Mesenchymal stem cell (in vitro differentiated cells and primary cell): ENCODE data around the gene KCNJ1.

Source experiments
- DNase-seq: peaks from one replicate; pipeline ENCODE4 v3.0.0-alpha.2; 2013
- H2AFZ ChIP-seq: one replicate; pipeline ENCODE4 v1.6.1; 2013; ENCODE audit warnings: low read depth, mild to moderate bottlenecking, control low read depth, inconsistent platforms, low read length, moderate library complexity
- H2AK5ac ChIP-seq: 2 replicates; pipeline ENCODE4 v1.6.1; 2013; ENCODE audit warnings: low read length, moderate library complexity, mild to moderate bottlenecking, inconsistent platforms; ENCODE audit not compliant: severe bottlenecking
- H2BK120ac ChIP-seq: one replicate; pipeline ENCODE4 v1.6.1; 2013; ENCODE audit warnings: low read depth, mild to moderate bottlenecking, inconsistent platforms, low read length, moderate library complexity
- H2BK12ac ChIP-seq, 2 experiments: one replicate each; pipeline ENCODE4 v1.6.1; 2013; ENCODE audit warnings: inconsistent platforms in 2 of 2, low read length in 2 of 2, mild to moderate bottlenecking in 2 of 2, moderate library complexity in 2 of 2, control low read depth in 1 of 2
- H2BK15ac ChIP-seq: one replicate; pipeline ENCODE4 v1.6.1; 2013; ENCODE audit warnings: mild to moderate bottlenecking, low read depth, inconsistent platforms; ENCODE audit not compliant: poor library complexity, severe bottlenecking
- H2BK5ac ChIP-seq: 2 replicates; pipeline ENCODE4 v1.6.1; 2013; ENCODE audit warnings: low read depth, mild to moderate bottlenecking, low read length, control low read depth, inconsistent platforms; ENCODE audit not compliant: poor library complexity, severe bottlenecking
- H3K14ac ChIP-seq, 2 experiments: one replicate each; pipeline ENCODE4 v1.6.1; 2013; ENCODE audit warnings: inconsistent platforms in 2 of 2, low read length in 2 of 2, control low read depth in 1 of 2, mild to moderate bottlenecking in 1 of 2, moderate library complexity in 1 of 2
- H3K18ac ChIP-seq, 2 experiments: one replicate each; pipeline ENCODE4 v1.6.1; 2013; ENCODE audit warnings: inconsistent platforms in 2 of 2, low read length in 2 of 2, control low read depth in 1 of 2, low read depth in 1 of 2, mild to moderate bottlenecking in 1 of 2
- H3K23ac ChIP-seq, 2 experiments: one replicate each; pipeline ENCODE4 v1.6.1; 2013; ENCODE audit warnings: inconsistent platforms in 2 of 2, low read length in 2 of 2, mild to moderate bottlenecking in 2 of 2, moderate library complexity in 2 of 2, control low read depth in 1 of 2
- H3K27ac ChIP-seq: 2 replicates; pipeline ENCODE4 v1.5.1; 2013; ENCODE audit warnings: mild to moderate bottlenecking, moderate library complexity, low read length, control low read depth, inconsistent platforms; ENCODE audit not compliant: poor library complexity, severe bottlenecking
- H3K27me3 ChIP-seq, 2 experiments: 2 replicates each; pipeline versions ENCODE4 v1.6.1 to v1.7.0; 2013; ENCODE audit warnings: low read length in 2 of 2, mild to moderate bottlenecking in 2 of 2, moderate library complexity in 2 of 2, control low read depth in 1 of 2, inconsistent platforms in 1 of 2; ENCODE audit not compliant: control insufficient read depth in 1 of 2, insufficient read depth in 1 of 2
- H3K36me3 ChIP-seq, 2 experiments: 2 replicates each; pipeline versions ENCODE4 v1.6.1 to v1.7.0; 2013; ENCODE audit warnings: low read length in 2 of 2, control low read depth in 1 of 2, inconsistent platforms in 1 of 2, low read depth in 1 of 2, mild to moderate bottlenecking in 1 of 2; ENCODE audit not compliant: insufficient read depth in 2 of 2, control insufficient read depth in 1 of 2
- H3K4ac ChIP-seq, 2 experiments: one replicate each; pipeline ENCODE4 v1.6.1; 2013; ENCODE audit warnings: inconsistent platforms in 2 of 2, low read length in 2 of 2, mild to moderate bottlenecking in 2 of 2, moderate library complexity in 2 of 2, control low read depth in 1 of 2, low read depth in 1 of 2
- H3K4me1 ChIP-seq: 2 replicates; pipeline ENCODE4 v1.6.1; 2013; ENCODE audit warnings: low read depth, low read length, control low read depth; ENCODE audit not compliant: control insufficient read depth, insufficient read depth
- H3K4me2 ChIP-seq: 2 replicates; pipeline ENCODE4 v1.6.1; 2013; ENCODE audit warnings: low read length, mild to moderate bottlenecking, inconsistent platforms; ENCODE audit not compliant: poor library complexity, severe bottlenecking
- H3K4me3 ChIP-seq, 2 experiments: 2 replicates each; pipeline versions ENCODE4 v1.5.1 to v1.7.0; 2013; ENCODE audit warnings: low read length in 2 of 2, mild to moderate bottlenecking in 2 of 2, control low read depth in 1 of 2, low read depth in 1 of 2; ENCODE audit not compliant: insufficient read depth in 1 of 2
- H3K79me1 ChIP-seq: replicated peaks from 2 replicates; pipeline ENCODE4 v1.6.1; 2013; ENCODE audit warnings: mild to moderate bottlenecking, control low read depth, low read length, inconsistent platforms; ENCODE audit not compliant: poor library complexity, severe bottlenecking
- H3K9ac ChIP-seq: 2 replicates; pipeline ENCODE4 v1.7.0; 2013; ENCODE audit warnings: mild to moderate bottlenecking, low read length, moderate library complexity
- H3K9me3 ChIP-seq: 2 replicates; pipeline ENCODE4 v1.7.0; 2013; ENCODE audit warnings: mild to moderate bottlenecking, low read length; ENCODE audit not compliant: control insufficient read depth
- H4K8ac ChIP-seq: one replicate; pipeline ENCODE4 v1.6.1; 2013; ENCODE audit warnings: inconsistent platforms, mild to moderate bottlenecking, low read length, moderate library complexity
- H4K91ac ChIP-seq: one replicate; pipeline ENCODE4 v1.6.1; 2013; ENCODE audit warnings: mild to moderate bottlenecking, low read length, inconsistent platforms
- whole genome bisulfite sequencing: methylation state at CpG from one replicate; pipeline ENCODE4 v1.1.7; 2013; ENCODE audit warnings: mixed read lengths; 5-methylcytosine and 5-hydroxymethylcytosine counted together

The KCNJ1 gene

GRCh38 chr11:128884703-128885338 is 17.7 kb upstream of the KCNJ1 start:
- Histone ChIP-seq H3K9ac (no peak overlapping the region), H3K79me1 (no peaks in the 10 kb centered on the region), H3K14ac (no peak overlapping the region), H3K4me1 (no peaks in the 10 kb centered on the region), H2BK12ac (no peak overlapping the region), H3K36me3 (no peaks in the 10 kb centered on the region), H3K9me3 (no peaks in the 10 kb centered on the region), H2BK120ac (no peak overlapping the region), H3K4ac (no peak overlapping the region), H2BK5ac (no peak overlapping the region), H3K27ac (no peak overlapping the region), H4K91ac (no peak overlapping the region), H2AK5ac (no peak overlapping the region), H3K4me2 (no peak overlapping the region), H3K23ac (no peak overlapping the region), H4K8ac (no peak overlapping the region), H2BK15ac (no peak overlapping the region), H3K4me3 (no peak overlapping the region), H3K27me3 (peaks cover 76 to 77% of the 10 kb centered on the region in 2 experiments), H3K18ac (no peak overlapping the region), H2AFZ (no peak overlapping the region)
- DNase-seq: peak; percentile 62
- WGBS: 53% methylated on average over 6 of the region's 12 CpGs

- DNase-seq: no peak
- 51% methylated on average over 4 of the region's 4 CpGs for WGBS
Measured at GRCh38 chr11:128884054-128884453, 17.0 kb upstream of the KCNJ1 start.

GRCh38 chr11:128882451-128882850 is 15.4 kb upstream of the KCNJ1 start:
- no peak overlapping the region for H4K91ac ChIP-seq
- WGBS: 53% methylated on average over 5 of the region's 5 CpGs
- H2BK120ac ChIP-seq: no peak overlapping the region
- H2BK12ac ChIP-seq: no peak overlapping the region
- H3K27me3 ChIP-seq: peaks cover 72 to 75% of the 10 kb centered on the region in 2 experiments
- no peaks in the 10 kb centered on the region for H3K79me1 ChIP-seq
- H3K4me1 ChIP-seq: no peaks in the 10 kb centered on the region
- H3K27ac ChIP-seq: no peak overlapping the region
- H3K9ac ChIP-seq: no peak overlapping the region
- H3K4me3 ChIP-seq: no peak overlapping the region
- H3K36me3 ChIP-seq: no peaks in the 10 kb centered on the region
- H3K4me2 ChIP-seq: no peak overlapping the region
- no peak for DNase-seq
- no peak overlapping the region for H3K23ac ChIP-seq
- no peak overlapping the region for H3K4ac ChIP-seq
- no peak overlapping the region for H2BK5ac ChIP-seq
- no peak overlapping the region for H4K8ac ChIP-seq
- no peak overlapping the region for H3K14ac ChIP-seq
- no peak overlapping the region for H3K18ac ChIP-seq
- no peak overlapping the region for H2BK15ac ChIP-seq
- no peak overlapping the region for H2AK5ac ChIP-seq
- no peak overlapping the region for H2AFZ ChIP-seq
- H3K9me3 ChIP-seq: no peaks in the 10 kb centered on the region

More at GRCh38 chr11:128884054-128884453, 17.0 kb upstream of the KCNJ1 start:
- no peak overlapping the region for H2AK5ac ChIP-seq
- no peaks in the 10 kb centered on the region for H3K9me3 ChIP-seq
- no peak overlapping the region for H3K9ac ChIP-seq
- no peak overlapping the region for H4K8ac ChIP-seq
- no peak overlapping the region for H4K91ac ChIP-seq
- H3K23ac ChIP-seq: no peak overlapping the region
- H3K27ac ChIP-seq: no peak overlapping the region
- H3K18ac ChIP-seq: no peak overlapping the region
- no peaks in the 10 kb centered on the region for H3K36me3 ChIP-seq
- H2BK120ac ChIP-seq: no peak overlapping the region
- no peak overlapping the region for H3K14ac ChIP-seq
- H3K4me3 ChIP-seq: no peak overlapping the region
- H3K4ac ChIP-seq: no peak overlapping the region
- no peaks in the 10 kb centered on the region for H3K4me1 ChIP-seq
- no peaks in the 10 kb centered on the region for H3K79me1 ChIP-seq
- H2BK15ac ChIP-seq: no peak overlapping the region
- no peak overlapping the region for H3K4me2 ChIP-seq
- H2AFZ ChIP-seq: no peak overlapping the region
- peaks cover 72 to 74% of the 10 kb centered on the region in 2 experiments for H3K27me3 ChIP-seq
- no peak overlapping the region for H2BK5ac ChIP-seq
- H2BK12ac ChIP-seq: no peak overlapping the region

GRCh38 chr11:128881221-128881620 is 14.1 kb upstream of the KCNJ1 start:
- DNase-seq: no peak
- H2BK12ac ChIP-seq: no peak overlapping the region
- no peak overlapping the region for H3K4me2 ChIP-seq

More at GRCh38 chr11:128881221-128881620, 14.1 kb upstream of the KCNJ1 start:
- no peaks in the 10 kb centered on the region for H3K9me3 ChIP-seq
- no peak overlapping the region for H4K8ac ChIP-seq
- no peak overlapping the region for H3K14ac ChIP-seq
- peaks cover 75 to 76% of the 10 kb centered on the region in 2 experiments for H3K27me3 ChIP-seq
- no peaks in the 10 kb centered on the region for H3K4me1 ChIP-seq
- H3K18ac ChIP-seq: no peak overlapping the region
- no peak overlapping the region for H3K23ac ChIP-seq
- no peak overlapping the region for H3K4me3 ChIP-seq
- no peak overlapping the region for H2AK5ac ChIP-seq
- no peak overlapping the region for H2BK5ac ChIP-seq
- no peak overlapping the region for H2BK15ac ChIP-seq
- H3K27ac ChIP-seq: no peak overlapping the region
- no peak overlapping the region for H3K4ac ChIP-seq
- H2AFZ ChIP-seq: no peak overlapping the region
- H3K9ac ChIP-seq: no peak overlapping the region
- no peaks in the 10 kb centered on the region for H3K36me3 ChIP-seq
- H4K91ac ChIP-seq: no peak overlapping the region
- 89% methylated on average over 8 of the region's 8 CpGs for WGBS
- no peaks in the 10 kb centered on the region for H3K79me1 ChIP-seq
- no peak overlapping the region for H2BK120ac ChIP-seq
